HEK293 (cell line): ENCODE data around the gene RAVER2.

Experiments used
- CTCF ChIA-PET: fragments of 350-600 bp; formaldehyde crosslinking; extraction: SDS; loops from one replicate; lab custom pipeline; 2021; ENCODE audit warnings: antibody characterized with exemption; lab: Yijun Ruan, JAX
- POLR2A ChIA-PET: fragments of 300-600 bp; formaldehyde crosslinking; extraction: SDS; loops from one replicate; lab custom pipeline; 2020; ENCODE audit warnings: antibody characterized with exemption, inconsistent platforms; lab: Yijun Ruan, JAX
- H3K27ac ChIP-seq: fragments of 200-500 bp; sonication (Bioruptor generic); 2 replicates; pipeline ENCODE4 v1.5.1; 2014; ENCODE audit warnings: low read depth, low read length, control low read depth, inconsistent platforms; ENCODE audit errors: extremely low read depth
- H3K36me3 ChIP-seq, 2 experiments: fragments of 200-500 bp in 1 of 2; sonication (Bioruptor generic) in 1 of 2; 1 replicate in 1 of 2; 2 replicates in 1 of 2; pipeline ENCODE4 v1.5.1; 2014 to 2017; ENCODE audit warnings: inconsistent platforms in 2 of 2, low read length in 2 of 2; ENCODE audit not compliant: control insufficient read depth in 2 of 2, insufficient read depth in 1 of 2
- H3K4me1 ChIP-seq: fragments of 200-500 bp; sonication (Bioruptor generic); 2 replicates; pipeline ENCODE4 v1.5.1; 2014; ENCODE audit warnings: mild to moderate bottlenecking, low read length, inconsistent platforms; ENCODE audit not compliant: control insufficient read depth, insufficient read depth
- H3K4me3 ChIP-seq: 2 replicates; pipeline ENCODE4 v1.5.1; 2011; ENCODE audit warnings: low read depth, mild to moderate bottlenecking, control low read depth, low read length, moderate library complexity
- H3K9me3 ChIP-seq: fragments of 200-500 bp; sonication (Bioruptor generic); 2 replicates; pipeline ENCODE4 v1.5.1; 2014; ENCODE audit warnings: low read depth, low read length, inconsistent platforms; ENCODE audit not compliant: control insufficient read depth, insufficient read depth
- BCL11A ChIP-seq: fragments of 450-650 bp; formaldehyde crosslinking; IDR thresholded peaks from 2 replicates; pipeline ENCODE4 v1.5.1; 2016; ENCODE audit warnings: low read depth, missing biosample characterization, missing genetic modification characterization
- KLF9 ChIP-seq: fragments of 450-650 bp; formaldehyde crosslinking; IDR thresholded peaks from 2 replicates; pipeline ENCODE4 v1.5.1; 2016; ENCODE audit warnings: missing biosample characterization, missing genetic modification characterization, low read depth
- YY1 ChIP-seq: fragments of 450-650 bp; formaldehyde crosslinking; IDR thresholded peaks from 2 replicates; pipeline ENCODE4 v1.5.1; 2018; ENCODE audit warnings: missing biosample characterization, missing genetic modification characterization
- ZNF10 ChIP-seq: fragments of 450-650 bp; formaldehyde crosslinking; IDR thresholded peaks from 2 replicates; pipeline ENCODE4 v1.5.1; 2017; ENCODE audit warnings: missing biosample characterization, missing genetic modification characterization
- ZNF169 ChIP-seq: fragments of 450-650 bp; formaldehyde crosslinking; IDR thresholded peaks from 2 replicates; pipeline ENCODE4 v1.5.1; 2016; ENCODE audit warnings: missing biosample characterization, missing genetic modification characterization
- ZNF292 ChIP-seq: fragments of 450-650 bp; formaldehyde crosslinking; IDR thresholded peaks from 2 replicates; pipeline ENCODE4 v1.5.1; 2016; ENCODE audit warnings: low read depth, missing biosample characterization, missing genetic modification characterization, borderline replicate concordance
- ZNF302 ChIP-seq: fragments of 450-650 bp; formaldehyde crosslinking; IDR thresholded peaks from 2 replicates; pipeline ENCODE4 v1.5.1; 2016; ENCODE audit warnings: missing biosample characterization, missing genetic modification characterization, low read depth
- ZNF335 ChIP-seq: fragments of 450-650 bp; formaldehyde crosslinking; conservative IDR thresholded peaks from 2 replicates; pipeline ENCODE4 v1.5.1; 2016; ENCODE audit warnings: missing biosample characterization, missing genetic modification characterization
- ZNF391 ChIP-seq: fragments of 450-650 bp; formaldehyde crosslinking; IDR thresholded peaks from 2 replicates; pipeline ENCODE4 v1.5.1; 2016; ENCODE audit warnings: low read depth, missing biosample characterization, missing genetic modification characterization, borderline replicate concordance
- ZNF473 ChIP-seq: fragments of 450-650 bp; formaldehyde crosslinking; IDR thresholded peaks from 2 replicates; pipeline ENCODE4 v1.5.1; 2017; ENCODE audit warnings: missing biosample characterization, missing genetic modification characterization
- ZNF501 ChIP-seq: fragments of 450-650 bp; formaldehyde crosslinking; IDR thresholded peaks from 2 replicates; pipeline ENCODE4 v1.5.1; 2016; ENCODE audit warnings: missing biosample characterization, missing genetic modification characterization
- ZNF521 ChIP-seq: fragments of 450-650 bp; formaldehyde crosslinking; IDR thresholded peaks from 2 replicates; pipeline ENCODE4 v1.5.1; 2017; ENCODE audit warnings: missing biosample characterization, mild to moderate bottlenecking, missing genetic modification characterization
- ZNF596 ChIP-seq: fragments of 450-650 bp; IDR thresholded peaks from 2 replicates; pipeline ENCODE4 v1.5.0; 2018; ENCODE audit warnings: missing biosample characterization, mild to moderate bottlenecking, missing genetic modification characterization, moderate library complexity
- ZNF626 ChIP-seq: fragments of 450-650 bp; sonication (Bioruptor Pico); formaldehyde crosslinking; IDR thresholded peaks from 2 replicates; pipeline ENCODE4 v1.5.1; 2018; ENCODE audit warnings: missing biosample characterization, missing genetic modification characterization, inconsistent platforms
- ZNF660 ChIP-seq: fragments of 450-650 bp; IDR thresholded peaks from 2 replicates; pipeline ENCODE4 v1.5.1; 2018; ENCODE audit warnings: missing biosample characterization, mild to moderate bottlenecking, missing genetic modification characterization
- ZNF670 ChIP-seq: fragments of 450-650 bp; formaldehyde crosslinking; IDR thresholded peaks from 2 replicates; pipeline ENCODE4 v1.5.1; 2016; ENCODE audit warnings: missing biosample characterization, missing genetic modification characterization, low read depth
- ZNF701 ChIP-seq: fragments of 450-650 bp; formaldehyde crosslinking; IDR thresholded peaks from 2 replicates; pipeline ENCODE4 v1.5.1; 2016; ENCODE audit warnings: missing biosample characterization, missing genetic modification characterization
- ZNF768 ChIP-seq: fragments of 450-650 bp; formaldehyde crosslinking; IDR thresholded peaks from 2 replicates; pipeline ENCODE4 v1.5.1; 2018; ENCODE audit warnings: missing biosample characterization, mild to moderate bottlenecking, missing genetic modification characterization
- ZXDB ChIP-seq: fragments of 450-650 bp; formaldehyde crosslinking; IDR thresholded peaks from 2 replicates; pipeline ENCODE4 v1.5.1; 2016; ENCODE audit warnings: missing biosample characterization, missing genetic modification characterization
- TF ChIP-seq, protein P1 (sequence below): fragments of 450-650 bp; formaldehyde crosslinking; IDR thresholded peaks from 2 replicates; pipeline ENCODE4 v1.5.1; 2016; ENCODE audit warnings: missing biosample characterization, missing genetic modification characterization, low read depth
- TF ChIP-seq, protein P2 (sequence below): fragments of 450-650 bp; formaldehyde crosslinking; conservative IDR thresholded peaks from 2 replicates; pipeline ENCODE4 v1.5.1; 2016; ENCODE audit warnings: low read depth, missing biosample characterization, missing genetic modification characterization
- TF ChIP-seq, protein P3 (sequence below): fragments of 450-650 bp; formaldehyde crosslinking; IDR thresholded peaks from 2 replicates; pipeline ENCODE4 v1.5.1; 2016; ENCODE audit warnings: missing biosample characterization, missing genetic modification characterization

The RAVER2 gene

DNA sequence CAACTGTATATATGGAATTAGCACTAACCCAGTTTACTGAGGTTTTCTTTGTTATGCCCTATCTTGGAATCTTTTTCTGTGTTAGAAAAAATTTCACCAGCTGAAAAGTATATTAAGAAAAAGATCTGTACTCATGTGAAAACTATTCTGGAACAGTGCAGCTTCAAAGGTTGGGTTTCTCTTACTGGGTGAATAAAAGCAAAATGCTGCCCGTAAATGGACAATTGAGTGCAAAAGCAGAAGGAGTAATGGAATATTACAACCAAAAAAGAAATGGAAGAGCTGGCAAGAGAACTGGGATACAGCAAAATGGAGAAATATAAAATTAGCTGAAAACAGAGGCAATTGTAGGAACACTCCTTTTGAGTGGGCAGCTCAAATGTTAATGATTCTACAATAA, 17.0 kb upstream of the RAVER2 start:
- TF ChIP-seq ZNF626, result no peak
- no peak for TF ChIP-seq ZNF670
- TF ChIP-seq ZXDB (tag by site-specific recombination), result no peak
- TF ChIP-seq BCL11A (tag by site-specific recombination), result no peak
- no peak for TF ChIP-seq KLF9
- no peak overlapping the region for H3K4me3 ChIP-seq
- no peaks in the 10 kb centered on the region for H3K9me3 ChIP-seq
- no peaks in the 10 kb centered on the region for H3K36me3 ChIP-seq
- POLR2A ChIA-PET, result interaction anchor here (0.9 kb wide), 1 partner anchor 18 kb away, joined by 4 read pairs; no protein-coding TSS in a partner anchor
- H3K27ac ChIP-seq, result no peak overlapping the region
- CTCF ChIA-PET, result interaction anchor here (0.6 kb wide), 1 partner anchor 9 kb away, joined by 3 read pairs; no protein-coding TSS in a partner anchor
- H3K4me1 ChIP-seq, result no peaks in the 10 kb centered on the region

DNA sequence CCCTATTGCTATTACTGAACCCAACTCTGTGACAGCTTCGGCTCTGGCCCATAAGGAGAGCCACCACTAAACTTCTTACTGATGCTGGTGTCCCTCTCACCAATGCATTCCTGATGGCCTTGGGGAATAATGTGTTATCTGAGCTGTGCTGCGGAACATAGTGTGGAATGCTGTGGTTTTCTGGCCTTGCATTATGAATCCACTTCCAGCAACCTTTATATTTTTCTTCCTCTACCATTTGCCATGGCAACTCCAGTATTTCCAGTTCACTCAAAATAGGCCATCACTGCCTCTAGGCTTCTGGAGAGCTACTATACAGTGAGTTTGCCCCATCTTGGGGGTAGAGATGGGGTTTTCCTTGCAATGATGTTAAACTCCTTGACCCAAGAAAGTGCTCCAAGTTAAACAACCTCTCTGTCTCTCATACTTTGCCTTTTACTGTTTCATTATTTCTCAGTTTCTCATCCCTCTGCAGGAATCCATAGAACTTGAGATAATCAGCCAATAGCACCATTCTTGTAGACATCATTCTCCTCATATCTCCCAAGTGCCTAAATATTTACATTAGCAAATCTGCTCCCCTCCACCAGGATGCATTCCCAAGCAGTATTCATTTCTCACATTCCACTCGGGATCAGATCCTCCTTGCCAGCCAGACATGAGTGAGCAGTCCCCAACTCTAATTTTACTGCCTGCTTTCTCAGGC, 11.1 kb upstream of the RAVER2 start:
- no peak overlapping the region for H3K27ac ChIP-seq
- H3K36me3 ChIP-seq, result no peaks in the 10 kb centered on the region
- no peaks in the 10 kb centered on the region for H3K9me3 ChIP-seq
- no peaks in the 10 kb centered on the region for H3K4me1 ChIP-seq
- TF ChIP-seq ZNF660 (tag by site-specific recombination), result no peak
- TF ChIP-seq, protein P1, sequence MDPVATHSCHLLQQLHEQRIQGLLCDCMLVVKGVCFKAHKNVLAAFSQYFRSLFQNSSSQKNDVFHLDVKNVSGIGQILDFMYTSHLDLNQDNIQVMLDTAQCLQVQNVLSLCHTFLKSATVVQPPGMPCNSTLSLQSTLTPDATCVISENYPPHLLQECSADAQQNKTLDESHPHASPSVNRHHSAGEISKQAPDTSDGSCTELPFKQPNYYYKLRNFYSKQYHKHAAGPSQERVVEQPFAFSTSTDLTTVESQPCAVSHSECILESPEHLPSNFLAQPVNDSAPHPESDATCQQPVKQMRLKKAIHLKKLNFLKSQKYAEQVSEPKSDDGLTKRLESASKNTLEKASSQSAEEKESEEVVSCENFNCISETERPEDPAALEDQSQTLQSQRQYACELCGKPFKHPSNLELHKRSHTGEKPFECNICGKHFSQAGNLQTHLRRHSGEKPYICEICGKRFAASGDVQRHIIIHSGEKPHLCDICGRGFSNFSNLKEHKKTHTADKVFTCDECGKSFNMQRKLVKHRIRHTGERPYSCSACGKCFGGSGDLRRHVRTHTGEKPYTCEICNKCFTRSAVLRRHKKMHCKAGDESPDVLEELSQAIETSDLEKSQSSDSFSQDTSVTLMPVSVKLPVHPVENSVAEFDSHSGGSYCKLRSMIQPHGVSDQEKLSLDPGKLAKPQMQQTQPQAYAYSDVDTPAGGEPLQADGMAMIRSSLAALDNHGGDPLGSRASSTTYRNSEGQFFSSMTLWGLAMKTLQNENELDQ, result no peak
- no peak for TF ChIP-seq ZNF473 (tag by site-specific recombination)
- TF ChIP-seq ZNF391 (tag by site-specific recombination), result no peak
- TF ChIP-seq ZNF292 (tag by site-specific recombination), result no peak
- TF ChIP-seq, protein P2, sequence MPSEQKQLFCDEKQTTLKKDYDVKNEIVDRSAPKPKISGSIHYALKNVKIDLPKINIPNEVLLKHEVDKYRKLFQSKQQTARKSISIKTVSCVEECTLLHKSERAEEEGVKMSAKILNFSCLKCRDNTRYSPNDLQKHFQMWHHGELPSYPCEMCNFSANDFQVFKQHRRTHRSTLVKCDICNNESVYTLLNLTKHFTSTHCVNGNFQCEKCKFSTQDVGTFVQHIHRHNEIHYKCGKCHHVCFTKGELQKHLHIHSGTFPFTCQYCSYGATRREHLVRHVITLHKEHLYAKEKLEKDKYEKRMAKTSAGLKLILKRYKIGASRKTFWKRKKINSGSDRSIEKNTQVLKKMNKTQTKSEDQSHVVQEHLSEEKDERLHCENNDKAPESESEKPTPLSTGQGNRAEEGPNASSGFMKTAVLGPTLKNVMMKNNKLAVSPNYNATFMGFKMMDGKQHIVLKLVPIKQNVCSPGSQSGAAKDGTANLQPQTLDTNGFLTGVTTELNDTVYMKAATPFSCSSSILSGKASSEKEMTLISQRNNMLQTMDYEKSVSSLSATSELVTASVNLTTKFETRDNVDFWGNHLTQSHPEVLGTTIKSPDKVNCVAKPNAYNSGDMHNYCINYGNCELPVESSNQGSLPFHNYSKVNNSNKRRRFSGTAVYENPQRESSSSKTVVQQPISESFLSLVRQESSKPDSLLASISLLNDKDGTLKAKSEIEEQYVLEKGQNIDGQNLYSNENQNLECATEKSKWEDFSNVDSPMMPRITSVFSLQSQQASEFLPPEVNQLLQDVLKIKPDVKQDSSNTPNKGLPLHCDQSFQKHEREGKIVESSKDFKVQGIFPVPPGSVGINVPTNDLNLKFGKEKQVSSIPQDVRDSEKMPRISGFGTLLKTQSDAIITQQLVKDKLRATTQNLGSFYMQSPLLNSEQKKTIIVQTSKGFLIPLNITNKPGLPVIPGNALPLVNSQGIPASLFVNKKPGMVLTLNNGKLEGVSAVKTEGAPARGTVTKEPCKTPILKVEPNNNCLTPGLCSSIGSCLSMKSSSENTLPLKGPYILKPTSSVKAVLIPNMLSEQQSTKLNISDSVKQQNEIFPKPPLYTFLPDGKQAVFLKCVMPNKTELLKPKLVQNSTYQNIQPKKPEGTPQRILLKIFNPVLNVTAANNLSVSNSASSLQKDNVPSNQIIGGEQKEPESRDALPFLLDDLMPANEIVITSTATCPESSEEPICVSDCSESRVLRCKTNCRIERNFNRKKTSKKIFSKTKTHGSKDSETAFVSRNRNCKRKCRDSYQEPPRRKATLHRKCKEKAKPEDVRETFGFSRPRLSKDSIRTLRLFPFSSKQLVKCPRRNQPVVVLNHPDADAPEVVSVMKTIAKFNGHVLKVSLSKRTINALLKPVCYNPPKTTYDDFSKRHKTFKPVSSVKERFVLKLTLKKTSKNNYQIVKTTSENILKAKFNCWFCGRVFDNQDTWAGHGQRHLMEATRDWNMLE, result no peak
- no peak for TF ChIP-seq ZNF169 (tag by site-specific recombination)
- TF ChIP-seq ZNF768 (tag by site-specific recombination), result no peak
- no peak for TF ChIP-seq ZNF302 (tag by site-specific recombination)
- no peak for TF ChIP-seq ZNF596 (tag by site-specific recombination)
- TF ChIP-seq ZNF521 (tag by site-specific recombination), result no peak
- no peak for TF ChIP-seq ZNF10 (tag by site-specific recombination)
- no peak for TF ChIP-seq YY1 (tag by site-specific recombination)
- TF ChIP-seq, protein P3, sequence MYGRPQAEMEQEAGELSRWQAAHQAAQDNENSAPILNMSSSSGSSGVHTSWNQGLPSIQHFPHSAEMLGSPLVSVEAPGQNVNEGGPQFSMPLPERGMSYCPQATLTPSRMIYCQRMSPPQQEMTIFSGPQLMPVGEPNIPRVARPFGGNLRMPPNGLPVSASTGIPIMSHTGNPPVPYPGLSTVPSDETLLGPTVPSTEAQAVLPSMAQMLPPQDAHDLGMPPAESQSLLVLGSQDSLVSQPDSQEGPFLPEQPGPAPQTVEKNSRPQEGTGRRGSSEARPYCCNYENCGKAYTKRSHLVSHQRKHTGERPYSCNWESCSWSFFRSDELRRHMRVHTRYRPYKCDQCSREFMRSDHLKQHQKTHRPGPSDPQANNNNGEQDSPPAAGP (tag by site-specific recombination), result no peak
- no peak for TF ChIP-seq ZNF335
- TF ChIP-seq ZNF701 (tag by site-specific recombination), result no peak
- no peak for TF ChIP-seq ZNF501 (tag by site-specific recombination)
- ChIA-PET CTCF (interaction anchor here (0.6 to 1.4 kb wide), 2 partner anchors 10 to 173 kb away, joined by 3 read pairs; no protein-coding TSS in a partner anchor), POLR2A (interaction anchor here (0.5 kb wide), 1 partner anchor 576 kb away, joined by 7 read pairs; no protein-coding TSS in a partner anchor)
- no peak overlapping the region for H3K4me3 ChIP-seq
